ENCODE data around the gene HEXB.
A peak's percentile ranks its signal among the peaks of the same experiment; 100 is the strongest.

HEXB gene

GRCh38 chr5:74684900-74685851, at the start of gene HEXB:
Gene HEXB, plus strand, starts transcription at chr5:74685233. Its CDS starts 28 bp downstream, at chr5:74685261.
- no peak for FAIRE-seq
- DNase-seq (ENCODE audit: low spot score): peak; percentile 53

GRCh38 chr5:74636149-74636548, 48.9 kb upstream of the HEXB start:
- DNase-seq (ENCODE audit: low spot score): no peak
- FAIRE-seq: no peak

GRCh38 chr5:74636552-74636951, 48.5 kb upstream of the HEXB start:
- no peak for DNase-seq (ENCODE audit: low spot score)
- FAIRE-seq: no peak

- no peak for DNase-seq (ENCODE audit: low spot score)
- FAIRE-seq: no peak
Measured at GRCh38 chr5:74638544-74638969, 46.5 kb upstream of the HEXB start.

- DNase-seq (ENCODE audit: low spot score): peak; percentile 24
- FAIRE-seq: no peak
Measured at GRCh38 chr5:74638970-74639806, 45.8 kb upstream of the HEXB start.

- no peak for FAIRE-seq
- DNase-seq (ENCODE audit: low spot score): no peak
Measured at GRCh38 chr5:74639807-74640449, 45.1 kb upstream of the HEXB start.

- DNase-seq (ENCODE audit: low spot score): peak; percentile 86
Measured at GRCh38 chr5:74640450-74640953, 44.5 kb upstream of the HEXB start, which contains the start of gene ENC1. Gene ENC1, minus strand, starts transcription at chr5:74640728. Its CDS starts 4,243 bp downstream, at chr5:74636485.

GRCh38 chr5:74640954-74641734, 43.9 kb upstream of the HEXB start:
- FAIRE-seq: no peak
- peak; percentile 66 for DNase-seq (ENCODE audit: low spot score)

More at GRCh38 chr5:74640450-74640953, 44.5 kb upstream of the HEXB start, which contains the start of gene ENC1:
- FAIRE-seq: no peak

GRCh38 chr5:74641735-74642542, 43.1 kb upstream of the HEXB start:
- FAIRE-seq: no peak
- DNase-seq (ENCODE audit: low spot score): peak; percentile 62

- FAIRE-seq: no peak
- DNase-seq (ENCODE audit: low spot score): no peak
Measured at GRCh38 chr5:74642543-74642863, 42.5 kb upstream of the HEXB start.

GRCh38 chr5:74643111-74643562, 41.9 kb upstream of the HEXB start:
- FAIRE-seq (no peak), DNase-seq (ENCODE audit: low spot score) (peak; percentile 88)

GRCh38 chr5:74647096-74647495, 37.9 kb upstream of the HEXB start:
- FAIRE-seq: no peak
- DNase-seq (ENCODE audit: low spot score): no peak

- FAIRE-seq (peak; percentile 24), DNase-seq (ENCODE audit: low spot score) (peak; percentile 26)
Measured at GRCh38 chr5:74648835-74649293, 36.2 kb upstream of the HEXB start.

GRCh38 chr5:74649421-74649973, 35.5 kb upstream of the HEXB start:
- no peak for FAIRE-seq
- DNase-seq (ENCODE audit: low spot score): no peak

- DNase-seq (ENCODE audit: low spot score): no peak
Measured at GRCh38 chr5:74651710-74652109, 33.3 kb upstream of the HEXB start.

GRCh38 chr5:74652576-74652975, 32.5 kb upstream of the HEXB start:
- FAIRE-seq: no peak
- DNase-seq (ENCODE audit: low spot score): no peak

More at GRCh38 chr5:74651710-74652109, 33.3 kb upstream of the HEXB start:
- no peak for FAIRE-seq

GRCh38 chr5:74653991-74654390, 31.0 kb upstream of the HEXB start:
- DNase-seq (ENCODE audit: low spot score) (no peak), FAIRE-seq (no peak)

GRCh38 chr5:74655206-74655605, 29.8 kb upstream of the HEXB start:
- DNase-seq (ENCODE audit: low spot score) (no peak), FAIRE-seq (no peak)

GRCh38 chr5:74655716-74656115, 29.3 kb upstream of the HEXB start:
- FAIRE-seq: no peak
- no peak for DNase-seq (ENCODE audit: low spot score)

Measured in RCC 7860 (cell line).